Smooth muscle cell of the brain vasculature (primary cell): Measurements from ENCODE around the gene DHRS3.
"Not testable (repeated sequence)": the region's sequence is repeated elsewhere in the genome, so short reads cannot be mapped to it uniquely, and the experiment has no call there.

ENCODE experiments used
- DNase-seq: peaks from one replicate; pipeline ENCODE4 v3.0.0-alpha.2; 2012; ENCODE audit warnings: low read depth, low spot score

DHRS3 gene

DNA sequence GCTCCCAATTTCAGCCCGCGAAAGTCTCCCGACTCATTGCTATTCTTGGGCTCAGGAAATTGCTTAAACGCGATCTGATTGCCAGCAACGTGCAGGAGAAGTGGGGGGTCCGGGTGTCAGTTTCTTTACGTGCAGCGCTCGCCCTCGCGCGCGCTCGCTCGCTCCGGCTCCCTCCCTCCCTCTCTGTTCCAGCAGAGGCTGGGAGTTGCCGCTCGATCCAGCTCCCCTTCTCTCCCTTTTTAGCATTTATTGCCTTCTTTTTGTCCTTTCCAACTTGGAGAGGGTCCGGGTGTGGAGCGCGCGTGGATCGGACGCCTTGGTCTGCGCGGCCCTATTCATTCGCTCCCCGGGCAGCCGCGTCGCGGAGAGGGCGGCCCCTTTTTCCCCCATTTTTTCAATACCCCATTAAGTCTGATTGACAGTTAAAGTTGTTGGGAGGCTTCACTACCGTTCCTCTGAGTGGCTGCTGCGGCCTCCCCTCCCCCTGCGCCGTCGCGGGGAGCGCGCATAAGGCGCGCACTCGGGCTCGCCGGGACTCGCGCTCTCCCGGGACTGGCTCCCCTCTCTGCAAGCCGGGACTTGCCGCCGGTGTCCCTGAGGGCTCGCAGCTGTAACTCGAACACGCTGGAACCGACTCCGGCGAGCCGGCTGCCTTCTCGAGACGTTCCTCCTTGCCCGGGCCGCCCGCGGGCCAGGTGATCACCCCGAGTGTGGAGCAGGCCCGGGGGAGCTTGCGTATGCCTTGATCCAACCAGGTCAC is at the start of gene DHRS3:
TSS of gene DHRS3 (minus strand) at position 310 of the 760 bp plus-strand sequence. CDS start 862 bp downstream, outside the sequence.
- no peak for DNase-seq

GRCh38 chr1:12666141-12666735 is 48.2 kb upstream of the DHRS3 start:
- no peak for DNase-seq

DNA sequence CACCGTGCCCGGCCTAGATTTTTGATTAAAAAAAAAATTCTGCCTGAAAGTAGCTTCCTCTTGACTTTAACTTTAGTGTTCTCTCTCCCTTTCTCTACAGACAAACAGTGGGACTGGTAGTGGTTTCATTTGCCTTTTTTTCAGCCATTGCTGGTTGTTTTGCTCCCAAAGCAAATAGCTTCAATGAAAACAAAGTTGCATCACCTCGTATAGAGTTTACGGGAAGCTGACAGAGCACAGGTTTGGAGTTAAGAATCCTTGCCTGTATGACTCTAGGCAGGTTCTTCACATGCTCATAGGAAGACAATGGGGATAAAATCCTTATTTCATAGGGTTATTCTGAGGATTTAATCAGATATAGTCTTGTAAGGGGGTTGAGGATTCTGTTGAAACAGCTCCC is 47.5 kb upstream of the DHRS3 start:
- DNase-seq = no peak

DNA sequence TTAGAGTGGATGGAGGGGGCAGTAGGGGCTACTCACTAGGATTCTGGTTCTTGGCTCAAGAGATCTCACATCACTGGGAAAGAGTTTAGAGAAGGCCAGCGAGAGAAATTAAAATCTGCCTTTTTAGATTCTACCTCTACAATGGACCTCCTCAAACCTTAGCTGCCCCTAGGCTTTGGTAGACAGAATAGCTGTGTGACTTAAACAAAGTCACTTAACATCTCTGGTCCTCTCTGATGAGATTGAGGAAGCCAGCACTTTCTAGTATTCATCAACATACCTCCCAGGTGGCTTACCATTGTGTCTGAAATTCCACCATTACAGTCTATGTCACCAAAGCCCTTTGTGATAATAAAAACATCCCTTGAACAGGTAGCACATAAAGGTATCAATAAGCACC is 44.5 kb upstream of the DHRS3 start:
- DNase-seq = no peak

GRCh38 chr1:12661606-12662219 is 43.7 kb upstream of the DHRS3 start:
- DNase-seq = no peak

DNA sequence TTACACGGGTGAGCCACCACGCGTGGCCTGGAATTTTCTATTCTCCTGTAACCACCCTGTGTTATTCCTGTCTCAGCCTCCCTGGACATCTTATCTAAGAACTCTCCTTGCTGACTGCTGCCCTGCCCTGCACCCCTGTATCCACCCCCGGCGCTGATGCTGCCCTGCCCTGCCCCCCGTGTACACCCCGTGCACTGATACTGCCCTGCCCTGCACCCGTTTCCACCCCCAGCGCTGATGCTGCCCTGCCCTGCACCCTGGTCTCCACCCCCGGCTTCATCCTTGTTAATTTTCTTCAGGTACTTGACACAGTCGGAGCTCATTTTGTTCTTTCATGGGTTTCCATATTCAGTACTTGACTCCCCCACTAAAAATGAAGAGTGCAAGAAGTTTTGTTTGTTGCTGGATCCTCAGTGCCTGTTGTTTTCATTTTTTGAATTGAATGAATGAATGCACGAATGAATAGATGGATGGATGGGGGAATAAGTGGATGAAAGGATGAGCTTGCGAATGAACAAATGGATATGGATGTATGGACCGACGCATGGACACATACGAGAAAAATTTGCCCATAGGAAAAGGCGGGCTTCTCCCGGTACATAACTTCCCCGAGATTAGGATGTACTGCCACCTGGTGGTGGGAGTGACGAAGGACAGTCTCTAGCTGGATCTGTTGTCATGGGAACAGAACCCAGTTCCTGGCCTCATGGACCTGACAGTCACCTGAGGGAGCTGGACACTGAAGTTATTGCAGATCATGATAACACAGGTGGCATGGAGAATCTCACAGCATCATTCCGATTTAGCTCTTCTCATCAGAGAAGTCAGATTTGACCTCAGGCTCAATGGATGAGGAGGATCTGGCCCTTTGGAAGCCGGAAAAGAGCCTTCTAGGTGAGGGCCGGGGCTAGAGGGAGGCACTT is 40.8 kb upstream of the DHRS3 start:
- peak; percentile 67 for DNase-seq

DNA sequence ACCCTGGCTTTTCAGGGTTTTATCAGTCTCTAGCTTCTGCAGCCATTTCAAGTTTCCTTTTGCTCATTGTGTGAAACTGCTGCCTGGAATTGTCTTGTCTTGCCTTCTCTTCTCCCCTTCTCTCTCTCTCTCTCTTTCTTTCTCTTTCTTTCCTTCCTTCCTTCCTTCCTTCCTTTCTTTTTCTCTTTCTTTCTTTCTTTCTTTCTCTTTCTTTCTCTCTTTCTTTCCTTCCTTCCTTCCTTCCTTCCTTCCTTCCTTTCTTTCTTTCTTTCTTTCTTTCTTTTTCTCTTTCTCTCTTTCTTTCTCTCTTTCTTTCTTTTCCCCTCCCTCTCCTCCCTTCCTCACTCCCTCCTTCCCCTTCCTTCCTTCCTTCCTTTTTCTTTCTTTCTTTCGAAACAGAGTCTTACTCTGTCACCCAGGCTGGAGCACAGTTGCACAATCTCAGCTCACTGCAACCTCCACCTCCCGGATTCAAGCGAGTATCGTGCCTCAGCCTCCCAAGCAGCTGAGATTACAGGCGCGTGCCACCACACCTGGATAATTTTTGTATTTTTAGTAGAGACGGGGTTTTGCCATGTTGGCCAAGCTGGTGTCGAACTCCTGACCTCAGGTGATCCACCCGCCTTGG is 40.0 kb upstream of the DHRS3 start:
- DNase-seq = not testable (repeated sequence)

- DNase-seq = no peak
Measured at GRCh38 chr1:12657060-12657884, 39.3 kb upstream of the DHRS3 start.

DNA sequence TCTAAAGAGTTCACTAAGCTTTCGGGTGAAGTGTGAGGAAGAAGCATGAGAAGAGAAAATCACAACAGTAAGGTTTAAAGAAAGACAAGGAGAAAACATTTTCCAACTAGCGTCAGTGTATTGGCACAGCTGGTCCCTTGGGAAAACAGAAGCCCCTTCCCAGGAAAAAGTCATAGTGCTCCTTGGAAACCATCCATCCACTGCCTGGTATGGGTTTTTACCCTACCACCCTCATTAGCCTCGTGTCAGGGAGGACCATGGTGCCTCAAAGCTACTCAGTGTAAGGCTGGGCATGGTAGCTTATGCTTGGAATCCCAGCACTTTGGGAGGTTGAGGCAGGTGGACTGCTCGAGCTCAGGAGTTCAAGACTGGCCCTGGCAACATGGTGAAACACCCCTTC is 38.6 kb upstream of the DHRS3 start:
- no peak for DNase-seq

DNA sequence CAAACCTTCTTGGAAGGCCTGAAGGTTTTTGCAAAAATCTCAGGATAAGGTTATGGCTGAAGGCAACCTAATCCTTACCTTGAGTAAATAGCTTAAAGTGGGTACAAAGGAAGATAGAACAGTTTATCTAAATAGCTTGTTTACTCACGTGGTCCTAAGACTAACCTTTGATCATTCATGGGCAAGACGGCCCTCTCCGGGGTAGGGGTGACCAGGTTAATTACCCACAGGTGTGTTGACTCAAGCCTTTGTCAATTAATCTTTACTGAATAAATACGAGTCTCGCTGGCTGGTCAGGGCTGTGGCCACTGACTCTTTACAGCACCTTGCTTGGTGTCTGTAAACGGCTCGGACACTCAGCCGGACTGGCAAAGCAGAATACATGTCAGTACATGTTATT is 36.6 kb upstream of the DHRS3 start:
- DNase-seq = no peak

- DNase-seq = no peak
Measured at GRCh38 chr1:12654004-12654567, 36.1 kb upstream of the DHRS3 start.

DNA sequence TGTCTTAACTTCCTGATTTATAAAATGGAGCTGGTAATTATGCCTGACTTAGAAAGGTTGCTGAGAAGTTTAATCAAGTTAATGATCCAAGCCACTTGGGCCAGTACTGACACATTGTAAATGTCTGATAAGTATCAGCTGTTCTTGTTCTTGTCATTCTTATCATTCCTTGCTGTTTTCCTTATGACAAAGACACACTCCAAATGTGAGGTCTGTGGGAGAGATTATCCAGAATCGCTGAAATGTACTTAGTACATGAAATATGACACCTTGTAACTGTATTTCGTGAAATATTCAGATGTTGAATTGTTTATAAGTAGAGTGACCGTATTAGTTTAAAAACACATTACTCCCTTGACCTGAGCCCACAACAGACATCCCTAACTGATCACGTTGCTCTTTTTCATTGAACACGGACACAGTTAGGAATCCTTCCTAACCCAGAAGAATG is 32.0 kb upstream of the DHRS3 start:
- no peak for DNase-seq

GRCh38 chr1:12648741-12649140 is 30.7 kb upstream of the DHRS3 start:
- no peak for DNase-seq

DNA sequence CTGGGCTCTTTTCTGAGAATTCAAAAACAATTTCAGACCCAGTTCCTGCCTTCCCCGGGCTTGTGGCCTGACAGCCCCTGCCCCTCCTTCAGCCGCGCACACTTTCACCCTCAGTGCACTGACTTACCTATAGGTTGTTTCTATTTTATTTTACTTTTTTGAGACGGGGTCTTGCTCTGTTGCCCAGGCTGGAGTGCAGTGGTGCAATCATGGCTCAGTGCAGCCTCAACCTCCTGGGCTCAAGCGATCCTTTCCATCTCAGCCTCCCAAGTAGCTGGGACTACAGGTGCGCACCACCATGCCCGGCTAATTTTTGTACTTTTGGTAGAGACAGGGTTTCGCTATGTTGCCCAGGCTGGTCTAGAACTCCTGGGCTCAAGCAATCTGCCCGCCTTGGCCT is 27.4 kb upstream of the DHRS3 start:
- DNase-seq = not testable (repeated sequence)

DNA sequence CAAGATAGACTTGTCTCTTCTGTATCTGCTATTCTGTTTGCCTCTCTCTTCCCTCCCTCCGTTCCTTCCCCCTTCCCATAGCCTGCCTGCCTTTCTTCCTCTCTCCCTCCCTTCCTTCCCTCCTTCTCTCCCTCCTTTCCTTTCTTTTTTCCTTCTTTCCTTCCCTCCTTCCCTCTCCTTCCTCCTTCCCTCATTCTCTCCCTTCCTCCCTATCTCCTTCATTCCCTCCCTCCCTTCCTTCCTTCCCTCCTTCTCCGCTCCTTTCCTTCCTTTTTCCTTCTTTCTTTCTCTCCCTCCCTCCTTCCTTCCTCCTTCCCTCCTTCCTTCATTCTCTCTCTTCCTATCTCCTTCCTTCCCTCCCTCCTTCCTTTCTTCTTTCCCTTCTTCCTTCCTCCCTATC is 26.8 kb upstream of the DHRS3 start:
- DNase-seq = no peak

GRCh38 chr1:12644237-12644636 is 26.2 kb upstream of the DHRS3 start:
- DNase-seq = no peak

- DNase-seq = no peak
Measured at GRCh38 chr1:12643785-12644184, 25.8 kb upstream of the DHRS3 start, which contains the start of gene AADACL4. Gene AADACL4, plus strand, starts transcription at chr1:12644085. Its CDS starts 462 bp downstream, at chr1:12644547.

- no peak for DNase-seq
Measured at GRCh38 chr1:12643079-12643478, 25.1 kb upstream of the DHRS3 start.

- DNase-seq = no peak
Measured at GRCh38 chr1:12640958-12641272, 22.9 kb upstream of the DHRS3 start.
